ENCODE data around the gene B4GALT6.

DNA sequence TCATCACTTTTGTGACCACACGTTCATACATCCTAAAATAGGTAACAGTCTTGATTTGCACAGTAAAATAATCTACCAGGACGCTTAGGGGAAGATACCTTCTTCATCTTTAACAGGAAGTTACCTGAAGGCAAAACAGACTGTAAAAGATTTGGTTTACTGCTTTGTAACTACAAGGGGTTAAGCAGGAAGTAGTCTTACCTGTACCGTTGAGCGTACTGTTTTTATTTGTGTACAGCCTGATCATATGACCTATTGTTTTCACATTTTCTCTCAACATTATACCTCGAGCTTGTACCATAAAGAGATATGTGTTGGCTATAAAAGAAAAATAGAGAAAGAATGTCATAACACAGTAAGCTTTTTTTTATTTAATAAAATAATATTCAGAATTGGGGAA, 18.3 kb downstream of the B4GALT6 start:
- no peak for TF ChIP-seq TAF1 (IDR thresholded peaks at IDR 0.05; ENCODE audit: low read depth, low read length)
- TF ChIP-seq POLR2A (IDR thresholded peaks at IDR 0.05; ENCODE audit: low read depth, low read length) = no peak
- no peak for TF ChIP-seq POLR2AphosphoS5 (IDR thresholded peaks at IDR 0.05; ENCODE audit: low read depth, low read length)

Measured in GM12891 (cell line).